PFSK-1 (cell line): Measurements from ENCODE around the gene S100A11.

Experiments
- POLR2AphosphoS5 ChIP-seq: IDR thresholded peaks from 2 replicates; pipeline ENCODE4 v1.6.1; 2012; ENCODE audit warnings: low read depth, mild to moderate bottlenecking, control low read depth, low read length, moderate library complexity
- REST ChIP-seq, 2 experiments: IDR thresholded peaks; 2 replicates each; pipeline versions ENCODE4 v1.6.1 to v1.8.0; 2011 to 2012; ENCODE audit warnings: low read depth in 2 of 2, low read length in 2 of 2, control low read depth in 1 of 2, inconsistent platforms in 1 of 2, mild to moderate bottlenecking in 1 of 2, moderate library complexity in 1 of 2; ENCODE audit not compliant: insufficient read depth in 1 of 2
- SIN3A ChIP-seq: IDR thresholded peaks from 2 replicates; pipeline ENCODE4 v1.6.1; 2012; ENCODE audit warnings: mild to moderate bottlenecking, low read length, moderate library complexity, borderline replicate concordance; ENCODE audit not compliant: insufficient read depth

GRCh38 chr1:152084853-152085252 is 48.0 kb upstream of the S100A11 start:
- TF ChIP-seq POLR2AphosphoS5 (no peak), SIN3A (no peak), REST (IDR thresholded peaks at IDR 0.05; ENCODE audit: insufficient read depth in 1 of 2, low read depth in 2 of 2, low read length in 2 of 2) (no peak)
